COLO668 (cell line): ENCODE data around the gene DNAI4.
"Not testable (repeated sequence)": the region's sequence is repeated elsewhere in the genome, so short reads cannot be mapped to it uniquely, and the experiment has no call there.

Experiments
- DNase-seq: peaks from one replicate; lab custom pipeline; 2025; ENCODE audit not compliant: unreplicated experiment; lab: John Stamatoyannopoulos, UW

Gene DNAI4

GRCh38 chr1:66924756-66925557 is at the start of gene DNAI4, which contains the start of gene MIER1:
Gene DNAI4, minus strand, starts transcription at chr1:66924856. Its CDS starts 25 bp downstream, at chr1:66924831.
Gene MIER1, plus strand, starts transcription at chr1:66924990. Its CDS starts 39 bp downstream, at chr1:66925029.
- DNase-seq = peak; percentile 100

DNA sequence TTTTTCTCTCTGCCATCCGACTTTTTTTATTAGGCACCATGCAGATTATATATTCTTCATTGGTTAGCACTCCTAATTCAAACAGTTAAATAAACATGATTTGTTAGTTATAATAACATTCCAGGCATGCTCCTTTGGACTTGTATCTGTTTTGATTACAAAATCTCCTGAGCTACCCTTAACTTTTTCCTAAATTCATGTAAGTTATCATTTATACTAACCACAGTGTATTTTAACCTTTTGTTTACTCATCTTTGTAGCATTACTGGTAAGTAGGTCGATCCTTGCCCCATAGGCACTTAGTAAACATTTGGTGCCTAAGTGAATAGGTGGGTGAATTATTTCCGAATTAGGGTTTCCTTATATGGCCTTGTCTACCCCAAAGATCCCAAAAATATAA is 43.9 kb upstream of the DNAI4 start:
- no peak for DNase-seq

- not testable (repeated sequence) for DNase-seq
Observed at GRCh38 chr1:66966188-66966873, 41.7 kb upstream of the DNAI4 start.

- no peak for DNase-seq
Observed at GRCh38 chr1:66957938-66958337, 33.3 kb upstream of the DNAI4 start.

DNA sequence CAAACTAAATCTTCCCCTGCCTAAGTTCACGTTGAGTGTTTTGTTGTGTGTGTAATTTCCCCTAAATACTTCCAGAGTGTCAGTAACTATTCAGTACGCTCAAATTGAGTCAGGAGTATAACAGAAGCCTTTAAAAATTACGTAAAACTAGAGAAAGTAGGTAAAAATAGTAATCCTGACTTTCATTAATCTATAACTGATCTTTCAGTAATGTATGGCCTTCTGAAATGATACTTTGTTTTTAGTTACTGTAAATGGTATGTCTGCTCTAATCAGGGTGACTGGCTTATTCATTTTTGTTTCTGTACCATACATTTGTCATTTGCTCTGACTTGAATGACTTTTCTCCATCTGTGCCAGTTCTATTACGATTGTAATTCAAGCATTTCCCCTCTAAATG is 29.6 kb upstream of the DNAI4 start:
- DNase-seq = no peak

- DNase-seq = no peak
Observed at GRCh38 chr1:66951513-66951912, 26.9 kb upstream of the DNAI4 start.

- no peak for DNase-seq
Observed at GRCh38 chr1:66947267-66947666, 22.6 kb upstream of the DNAI4 start.

DNA sequence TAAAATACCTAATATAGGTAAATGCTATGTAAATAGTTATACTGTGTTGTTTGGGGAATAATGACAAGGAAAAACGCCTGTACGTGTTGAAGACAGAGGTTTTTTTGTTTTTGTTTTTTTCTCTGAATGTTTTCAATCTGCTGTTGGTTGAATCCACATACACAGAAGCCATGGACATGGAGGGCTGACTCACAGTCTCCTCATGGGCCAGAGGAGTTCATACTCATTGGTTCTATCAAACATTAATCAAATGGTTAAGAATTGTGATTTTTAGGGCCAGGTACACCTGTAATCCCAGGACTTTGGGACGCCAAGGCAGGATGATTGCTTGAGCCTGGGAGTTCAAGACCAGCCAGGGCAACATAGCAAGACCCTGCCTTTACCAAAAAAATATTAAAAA is 20.7 kb upstream of the DNAI4 start:
- no peak for DNase-seq

DNA sequence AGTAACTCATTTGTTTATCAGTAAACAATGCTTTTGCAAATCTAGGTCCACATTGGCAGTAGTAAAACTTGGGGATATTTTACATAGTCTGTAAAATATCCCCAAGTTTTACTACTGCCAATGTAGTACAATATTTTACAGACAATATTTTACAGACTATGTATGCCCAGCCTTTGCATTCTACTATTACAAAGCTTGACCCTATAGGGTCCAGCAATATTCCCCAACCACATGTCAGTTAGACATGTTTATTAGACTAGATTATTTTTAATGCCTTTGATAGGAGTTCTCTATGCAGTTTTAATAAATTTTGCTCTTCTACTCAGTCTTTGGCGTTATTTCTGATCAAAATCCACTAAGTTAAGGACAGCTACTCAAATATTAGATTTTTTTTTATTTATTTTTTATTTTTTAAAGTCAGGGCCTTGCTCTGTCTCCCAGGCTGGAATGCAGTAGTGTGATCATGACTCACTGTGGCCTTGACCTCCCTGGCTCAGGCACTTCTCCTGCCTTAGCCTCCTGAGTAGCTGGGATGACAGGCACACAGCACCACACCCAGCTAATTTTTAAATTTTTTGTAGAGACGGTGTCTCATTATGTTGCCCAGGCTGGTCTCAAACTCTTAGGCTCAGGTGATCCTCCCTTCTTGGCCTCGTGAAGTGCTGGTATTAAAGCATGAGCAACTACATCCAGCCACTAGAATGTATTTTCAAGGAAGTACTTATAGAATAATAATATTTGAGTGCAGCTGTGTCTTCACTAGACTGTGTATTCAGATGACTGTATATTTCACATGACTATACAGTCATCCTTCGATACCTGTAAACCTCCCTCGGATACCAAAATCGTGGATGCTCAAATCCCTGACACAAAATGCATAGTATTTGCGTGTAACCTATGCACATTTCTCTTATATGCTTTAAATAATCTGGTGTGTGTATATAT is 19.9 kb upstream of the DNAI4 start:
- no peak for DNase-seq

DNA sequence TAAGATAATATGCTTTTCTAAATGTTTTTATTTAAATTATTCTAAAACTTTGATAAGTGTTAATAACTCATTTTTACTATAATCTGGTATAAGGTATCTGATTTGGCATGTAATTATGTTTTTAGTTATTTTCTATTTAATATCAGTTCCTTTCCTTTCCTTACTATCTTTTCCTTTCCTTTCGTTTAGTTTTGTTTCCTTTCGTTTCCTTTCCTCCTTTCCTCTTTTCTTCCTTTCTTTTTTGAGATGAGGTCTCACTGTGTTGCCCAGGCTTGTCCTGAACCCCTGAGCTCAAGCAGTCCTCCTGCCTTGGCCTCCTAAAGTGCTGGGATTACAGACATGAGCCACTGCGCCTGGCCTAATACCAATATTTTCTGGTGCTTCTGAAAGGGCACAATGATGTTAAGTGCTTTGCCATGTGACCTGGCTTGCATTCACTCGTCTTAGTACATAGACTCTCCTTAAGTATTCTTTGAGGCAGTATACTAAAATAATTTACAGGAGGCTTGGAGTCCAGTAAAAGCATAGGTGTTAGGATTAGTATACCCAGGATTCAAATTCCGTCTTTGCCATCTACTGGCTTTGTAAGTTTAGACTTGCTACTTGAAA is 18.8 kb upstream of the DNAI4 start:
- DNase-seq = no peak

DNA sequence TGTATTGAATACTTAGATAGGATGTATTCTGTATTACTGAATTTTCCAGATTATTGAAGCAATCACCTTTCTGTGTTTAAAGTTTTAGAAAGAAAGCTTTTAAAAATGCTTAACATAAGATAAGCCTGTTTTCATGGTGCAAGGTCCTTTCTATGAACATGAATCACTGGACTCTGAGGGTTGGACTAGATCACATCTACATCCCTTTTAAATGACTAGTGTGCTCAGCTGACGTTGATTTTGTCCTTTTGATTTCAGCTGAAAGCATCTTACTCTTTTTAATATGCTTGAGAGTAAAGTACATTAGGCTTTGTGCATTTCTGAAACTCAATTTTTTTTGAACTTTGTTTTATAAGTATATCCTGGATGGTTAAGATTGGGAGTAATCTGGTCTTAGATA is 16.3 kb upstream of the DNAI4 start:
- DNase-seq = no peak

- DNase-seq = no peak
Observed at GRCh38 chr1:66938613-66939012, 14.0 kb upstream of the DNAI4 start.

GRCh38 chr1:66937529-66938234 is 13.0 kb upstream of the DNAI4 start:
- DNase-seq = no peak

GRCh38 chr1:66933887-66934700 is 9.4 kb upstream of the DNAI4 start:
- no peak for DNase-seq

DNA sequence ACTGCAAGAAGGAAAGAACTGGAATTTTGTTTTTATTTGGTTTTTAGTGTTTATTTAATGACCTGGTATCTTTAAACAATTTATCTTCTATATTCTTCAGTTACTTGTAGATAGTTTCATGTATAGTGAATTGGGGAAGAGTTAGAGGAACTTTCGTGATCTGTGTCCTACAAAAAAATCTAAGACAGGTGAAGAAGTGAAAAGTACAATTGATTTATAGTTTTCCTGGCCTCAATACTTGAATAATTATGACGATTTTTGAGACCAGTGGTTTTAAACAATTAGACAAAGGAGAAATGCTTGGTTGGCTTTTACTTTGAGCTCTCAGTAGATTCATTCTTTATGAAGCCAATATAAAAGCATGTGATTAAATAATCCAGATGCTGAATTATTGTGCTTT is 7.6 kb upstream of the DNAI4 start:
- DNase-seq = no peak

- no peak for DNase-seq
Observed at GRCh38 chr1:66931590-66931989, 6.9 kb upstream of the DNAI4 start.

- no peak for DNase-seq
Observed at GRCh38 chr1:66930823-66931174, 6.1 kb upstream of the DNAI4 start.

- DNase-seq = peak; percentile 100
Observed at GRCh38 chr1:66929999-66930822, 5.6 kb upstream of the DNAI4 start.

GRCh38 chr1:66929691-66929998 is 5.0 kb upstream of the DNAI4 start:
- DNase-seq = no peak
